HG03439 (cell line): ENCODE measurements around the gene TNXB.

Experiments used
- ATAC-seq: cut with Tn5 transposase; IDR thresholded peaks from one replicate; pipeline ENCODE4 v1.9.1; 2021; ENCODE audit warnings: mild to moderate bottlenecking, moderate library complexity; ENCODE audit not compliant: unreplicated experiment

Gene TNXB

DNA sequence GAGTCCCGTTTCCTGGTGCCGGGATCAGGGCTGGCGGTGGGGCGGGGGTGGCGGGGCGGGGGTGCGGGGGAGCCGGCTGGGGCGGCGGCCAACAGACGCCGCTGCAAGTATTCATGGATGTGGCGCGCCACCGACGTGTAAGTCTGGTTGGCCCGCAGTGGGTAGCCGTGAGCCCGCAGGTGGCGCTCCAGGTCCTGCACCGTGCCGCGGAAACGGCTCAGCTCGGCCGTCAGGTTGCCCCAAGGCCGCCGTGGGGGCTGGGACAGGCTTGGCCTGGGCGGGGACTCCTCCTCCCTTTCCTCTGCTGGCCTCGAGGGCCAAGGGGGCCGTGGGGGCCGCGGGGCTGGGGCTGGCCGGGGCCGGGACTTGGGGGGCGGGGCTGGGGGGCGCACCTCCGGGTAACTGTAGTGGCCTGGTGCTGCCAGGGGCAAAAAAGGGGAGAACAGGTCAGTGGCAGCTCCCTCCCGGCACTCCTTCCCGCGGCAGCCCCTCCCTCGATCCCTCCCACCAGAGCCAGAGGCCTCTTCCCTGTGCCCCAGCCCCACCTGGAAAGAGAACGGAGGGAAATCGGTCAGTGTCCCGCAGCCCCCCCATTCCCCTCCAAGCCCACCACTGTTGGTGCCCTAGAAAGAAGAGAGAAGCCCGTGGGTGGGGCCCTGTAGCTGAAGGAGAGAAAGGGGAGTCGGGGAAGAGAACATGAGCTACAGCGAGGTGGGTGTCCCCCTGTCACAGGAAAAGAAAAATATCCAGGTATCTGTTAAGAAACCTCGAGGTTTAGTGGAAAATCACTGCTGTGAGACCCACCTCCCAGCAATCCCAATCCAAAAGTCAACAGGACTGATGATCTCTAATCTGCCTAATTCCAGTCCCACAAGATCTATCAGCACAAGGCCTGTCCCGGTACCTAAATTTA lies 21.3 kb downstream of the TNXB start:
- no peak for ATAC-seq

DNA sequence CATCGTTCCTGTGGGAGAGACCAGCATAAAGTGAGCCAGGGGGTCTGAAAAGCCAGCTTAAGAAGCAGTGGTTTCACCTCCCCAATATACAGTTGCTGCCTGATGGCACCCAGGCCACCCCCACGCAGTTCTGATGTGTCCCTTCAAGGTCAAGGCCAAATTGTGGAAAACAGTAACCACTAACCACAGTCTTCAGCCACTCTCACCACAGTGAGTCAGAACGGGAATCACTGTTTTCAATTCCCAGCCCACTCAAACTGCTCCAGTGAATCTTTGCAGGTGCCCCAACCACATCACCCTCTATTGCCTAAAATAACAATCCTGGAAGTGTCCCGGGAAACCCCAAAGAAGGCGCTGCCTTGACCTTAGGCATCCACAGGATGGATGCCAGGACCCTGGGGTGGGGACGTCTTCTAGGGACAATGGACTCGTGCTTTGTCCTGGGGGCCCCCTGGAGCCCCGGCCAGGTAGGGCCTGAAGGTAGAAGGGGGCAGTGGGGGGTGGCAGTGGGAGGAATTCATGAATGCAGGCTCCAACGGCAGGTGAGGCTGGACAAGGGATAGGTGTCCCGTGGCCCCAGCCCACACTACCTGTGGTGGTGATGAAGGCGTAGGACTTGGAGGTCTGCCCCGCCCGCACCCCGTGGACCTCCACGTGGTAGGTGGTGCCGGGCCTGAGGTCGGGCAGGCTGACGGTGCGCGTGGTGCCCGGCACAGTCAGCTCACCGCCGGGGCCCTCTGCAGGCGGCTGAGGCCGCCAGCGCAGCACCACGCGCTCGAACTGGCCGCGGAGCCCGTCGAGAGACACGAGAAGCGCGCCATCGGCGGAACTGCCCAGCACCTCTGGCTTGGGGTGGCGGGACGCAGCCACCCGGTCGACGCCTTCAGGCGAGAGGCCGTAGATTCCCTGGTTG lies 22.2 kb downstream of the TNXB start:
- no peak for ATAC-seq

DNA sequence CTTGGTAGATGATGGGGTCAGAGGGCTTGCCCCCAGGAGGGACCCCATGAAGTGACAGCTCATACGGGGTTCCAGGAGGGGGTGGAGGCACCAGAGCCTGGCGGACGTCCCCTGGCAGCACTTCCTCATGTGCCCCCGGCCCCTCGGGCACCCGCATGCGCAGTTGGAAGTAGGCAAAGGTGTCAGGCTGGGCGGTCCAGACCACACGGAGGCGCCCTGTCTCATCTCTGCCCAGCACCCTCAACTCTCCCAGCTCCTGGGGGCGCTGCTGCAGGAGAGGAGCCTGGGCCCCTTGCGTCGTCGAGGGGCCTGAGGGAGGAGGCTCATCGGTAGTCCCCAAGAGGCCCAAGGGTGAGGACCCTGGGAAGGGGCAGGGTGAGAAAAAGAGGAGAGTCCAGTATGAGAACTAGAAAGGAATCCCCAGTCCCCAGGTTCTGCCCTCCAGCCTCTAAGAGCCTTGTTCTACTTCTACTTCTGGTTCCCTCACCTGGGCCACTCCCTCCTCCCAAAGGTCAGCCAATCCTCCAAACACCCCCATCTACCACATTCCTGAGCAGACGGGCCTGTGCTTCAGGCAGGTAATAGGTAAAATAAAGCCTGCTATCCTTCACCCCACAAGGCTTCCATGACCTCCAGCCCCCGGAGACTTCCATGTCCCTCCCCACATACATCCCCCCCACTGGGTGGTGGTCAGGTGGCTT lies 23.2 kb downstream of the TNXB start:
- no peak for ATAC-seq

DNA sequence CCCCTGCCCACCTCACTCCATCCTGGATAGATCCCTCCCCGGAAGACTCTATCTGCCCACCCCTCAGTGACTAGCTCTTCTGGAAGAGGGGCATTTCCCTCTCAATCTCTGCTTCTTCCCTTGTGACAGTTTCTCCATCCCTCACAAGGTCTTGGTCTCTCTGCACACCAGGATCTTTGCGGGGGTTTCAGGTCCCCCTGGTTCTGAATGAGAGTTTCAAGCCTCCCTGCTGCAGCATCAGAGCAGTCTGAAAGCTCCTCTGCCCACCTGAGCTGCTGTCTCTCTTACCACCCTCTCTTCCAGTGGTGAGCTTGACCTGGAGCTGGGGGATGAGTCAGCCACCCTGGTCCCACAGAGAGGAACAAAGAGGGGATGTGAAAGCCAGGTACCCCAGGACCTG lies 24.4 kb downstream of the TNXB start:
- no peak for ATAC-seq

DNA sequence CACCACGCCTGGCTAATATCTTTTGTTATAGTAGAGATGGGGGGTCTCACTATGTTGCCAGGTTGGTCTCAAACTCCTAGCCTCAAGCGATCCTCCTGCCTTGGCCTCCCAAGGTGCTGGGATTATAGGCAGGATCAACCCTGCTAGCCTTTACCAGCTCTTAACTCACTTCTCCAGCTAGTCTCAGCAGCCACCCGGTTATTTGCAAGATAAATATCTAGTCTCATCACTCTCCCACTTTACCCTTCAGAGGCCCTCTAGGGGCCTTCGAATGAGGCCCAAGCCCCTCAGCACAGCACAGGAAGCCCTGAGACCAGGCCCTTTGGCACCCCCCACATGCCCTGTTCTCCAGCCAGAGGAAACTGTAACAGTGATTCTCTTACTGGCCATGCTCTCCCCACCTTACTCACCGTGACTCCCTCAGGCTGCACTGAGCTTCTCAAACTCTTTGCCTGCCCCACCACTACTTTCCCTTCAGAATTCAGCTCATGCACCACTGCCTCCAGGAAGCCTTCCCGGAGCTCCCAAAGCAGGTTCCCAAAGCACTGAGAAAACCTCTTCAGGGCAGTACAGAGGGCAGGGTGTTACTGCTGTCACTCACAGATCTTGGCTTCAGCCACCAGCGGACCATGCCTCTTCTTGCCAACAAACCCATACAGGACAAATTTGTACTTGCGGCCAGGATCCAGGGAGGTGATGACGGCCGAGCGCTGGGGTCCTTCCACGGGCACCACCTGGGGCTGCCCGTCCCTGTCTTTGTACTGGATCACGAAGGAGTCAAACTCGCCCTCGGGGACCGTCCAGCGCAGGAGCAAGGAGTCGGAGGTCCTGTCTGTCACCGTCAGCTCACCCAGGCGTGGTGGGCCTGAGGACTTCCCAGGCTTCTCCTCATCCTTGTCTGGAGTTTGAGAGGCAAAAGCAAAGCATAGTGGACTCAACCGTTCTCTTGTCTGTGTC lies 25.0 kb downstream of the TNXB start:
- ATAC-seq, result no peak

DNA sequence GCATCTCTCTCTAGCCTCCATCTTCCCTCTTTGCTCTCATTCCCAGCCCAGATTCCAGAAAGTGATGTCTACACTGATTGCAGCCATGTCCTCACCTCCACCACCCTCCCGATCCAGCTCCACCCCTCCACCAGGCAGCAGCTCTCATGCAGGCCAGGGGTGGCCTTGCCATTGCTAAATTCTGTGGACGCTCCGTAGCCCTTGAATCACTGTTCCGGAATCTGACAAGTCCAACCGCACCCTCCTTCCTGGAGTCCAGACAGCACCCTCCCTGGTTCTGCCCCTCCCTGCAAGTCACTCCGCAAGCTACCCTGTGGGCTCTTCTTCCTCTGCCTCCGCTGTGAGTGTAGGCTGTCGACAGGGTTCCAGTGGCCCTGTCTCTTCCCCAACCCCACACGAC lies 26.2 kb downstream of the TNXB start:
- ATAC-seq, result no peak

DNA sequence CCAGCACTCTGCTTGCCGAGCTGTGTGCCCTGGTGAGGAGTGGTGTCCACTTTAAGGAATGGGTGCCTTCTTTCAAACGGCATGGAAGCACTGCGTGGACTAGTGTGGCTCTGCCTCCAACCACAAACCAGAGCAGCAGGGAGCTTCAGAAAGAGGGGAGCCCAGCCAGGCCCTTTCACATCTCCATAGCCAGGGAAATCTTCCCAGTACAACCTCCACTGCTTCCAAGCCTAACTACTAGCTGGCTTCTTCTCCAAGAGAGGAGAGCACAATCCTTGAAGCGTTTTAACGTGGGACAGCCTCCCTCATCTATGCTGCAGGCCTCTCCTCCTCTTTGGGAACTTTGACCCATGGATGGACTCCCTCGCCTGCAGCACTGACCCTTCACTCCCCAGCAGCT lies 26.7 kb downstream of the TNXB start:
- ATAC-seq, result no peak

DNA sequence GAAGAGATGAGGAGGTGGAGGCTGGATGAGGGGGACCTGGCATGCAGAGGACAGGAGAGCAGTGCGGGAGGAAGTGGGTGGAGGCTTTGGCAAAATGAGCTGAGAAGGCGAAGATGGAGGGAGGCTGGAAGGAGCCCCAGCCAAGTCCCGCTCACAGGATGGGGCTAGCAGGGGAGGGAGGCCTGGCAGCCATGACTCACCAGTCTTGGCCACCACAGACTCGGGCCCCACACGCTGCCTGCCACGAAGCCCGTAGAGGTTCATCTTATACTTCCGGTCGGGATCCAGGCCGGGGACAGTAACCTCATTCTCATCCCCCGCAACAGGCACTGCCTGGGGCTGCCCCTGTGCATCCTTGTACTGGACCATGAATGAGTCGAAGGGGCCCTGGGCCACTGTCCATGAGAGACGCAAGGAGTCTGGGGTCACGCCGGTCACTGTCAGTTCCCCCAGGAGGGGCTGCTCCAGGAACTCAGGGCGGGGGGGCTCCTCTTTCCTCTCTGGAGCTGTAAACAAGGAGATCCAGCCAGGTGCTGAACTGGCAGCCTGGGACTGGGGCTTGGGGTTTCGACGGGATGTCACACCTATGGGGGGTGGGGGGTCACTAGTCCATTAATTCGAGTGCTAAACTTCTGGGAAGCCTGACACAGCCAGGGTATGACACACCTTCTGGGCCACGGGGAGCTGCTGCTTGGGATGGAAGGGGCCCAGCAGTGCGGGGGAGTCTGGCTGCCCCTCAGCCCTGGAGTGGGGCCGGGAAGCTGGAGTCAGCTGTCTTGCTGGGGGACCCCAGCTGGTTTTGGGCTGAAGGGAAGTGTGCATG lies 27.8 kb downstream of the TNXB start:
- no peak for ATAC-seq

DNA sequence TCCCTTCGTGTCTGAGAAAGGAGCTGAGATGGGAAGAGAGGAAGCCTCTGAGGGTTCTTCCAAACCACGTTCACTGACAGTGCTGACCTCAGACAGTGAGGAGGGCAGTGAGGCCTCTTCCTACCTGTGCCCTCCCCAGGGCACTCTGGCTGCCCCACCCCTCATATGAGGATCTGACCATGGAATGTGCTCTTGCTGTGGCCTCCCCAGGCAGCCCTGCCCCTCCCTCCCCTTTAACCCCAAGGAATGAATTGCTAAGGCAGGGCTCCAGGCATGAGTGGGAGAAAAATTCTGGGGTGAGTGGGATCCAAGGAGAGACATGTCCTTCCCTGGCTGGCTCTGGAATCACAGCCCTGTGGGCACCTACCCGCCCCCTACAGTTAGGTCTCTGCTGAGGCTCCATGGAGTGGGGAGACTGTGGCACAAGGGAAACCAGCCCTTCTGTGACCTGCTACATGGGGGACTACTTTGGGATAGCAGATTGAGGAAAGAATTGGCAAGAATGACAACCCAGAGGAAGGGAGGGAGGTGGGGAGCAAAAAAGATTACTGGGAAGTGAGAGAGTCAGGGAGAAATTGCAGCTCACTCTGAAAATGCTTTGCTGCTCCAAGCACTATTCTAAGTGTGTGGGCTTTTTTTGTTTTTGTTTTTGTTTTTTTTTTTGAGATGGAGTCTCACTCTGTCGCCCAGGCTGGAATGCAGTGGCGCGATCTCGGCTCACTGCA lies 29.4 kb downstream of the TNXB start:
- ATAC-seq, result no peak

DNA sequence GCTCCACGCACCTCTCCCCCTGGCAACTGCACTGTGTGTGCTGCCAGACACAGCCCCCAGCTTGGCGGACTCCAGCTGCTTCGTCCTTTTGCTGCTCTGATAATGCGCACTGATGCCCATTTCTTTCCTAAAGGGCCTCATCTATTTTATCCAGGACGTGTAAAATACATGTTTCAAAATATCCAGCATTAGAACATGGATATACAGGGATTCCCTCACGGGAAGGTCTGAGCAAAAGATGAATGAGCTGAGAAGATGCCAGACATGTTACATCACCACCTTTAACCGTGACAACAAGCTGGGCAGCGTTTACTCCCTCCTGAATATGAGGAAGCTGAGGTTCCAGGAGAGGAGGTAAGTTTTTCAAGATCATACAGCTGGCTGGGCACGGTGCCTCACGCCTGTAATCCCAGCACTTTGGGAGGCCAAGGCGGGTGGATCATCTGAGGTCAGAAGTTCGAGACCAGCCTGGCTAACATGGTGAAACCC lies 32.8 kb downstream of the TNXB start:
- no peak for ATAC-seq

DNA sequence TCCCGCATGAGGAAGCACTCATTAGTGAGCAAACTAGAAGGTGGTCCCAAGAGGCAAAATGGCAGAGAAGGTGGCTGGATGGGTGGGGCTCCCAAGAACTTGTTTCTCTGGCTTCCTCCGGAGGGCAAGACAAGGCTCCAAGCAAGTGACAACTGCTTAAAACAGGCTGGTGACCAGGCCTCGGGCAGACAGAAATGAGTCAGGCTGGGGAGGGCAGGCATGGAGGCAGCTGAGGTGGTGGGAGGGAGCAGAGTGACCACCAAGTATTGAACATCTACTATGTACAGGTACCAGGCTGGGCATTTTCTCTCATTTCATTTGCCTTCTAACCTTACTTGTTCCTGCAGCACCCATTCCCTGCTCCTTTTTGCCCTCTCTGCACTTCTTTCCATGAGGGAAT lies 33.4 kb downstream of the TNXB start:
- no peak for ATAC-seq

DNA sequence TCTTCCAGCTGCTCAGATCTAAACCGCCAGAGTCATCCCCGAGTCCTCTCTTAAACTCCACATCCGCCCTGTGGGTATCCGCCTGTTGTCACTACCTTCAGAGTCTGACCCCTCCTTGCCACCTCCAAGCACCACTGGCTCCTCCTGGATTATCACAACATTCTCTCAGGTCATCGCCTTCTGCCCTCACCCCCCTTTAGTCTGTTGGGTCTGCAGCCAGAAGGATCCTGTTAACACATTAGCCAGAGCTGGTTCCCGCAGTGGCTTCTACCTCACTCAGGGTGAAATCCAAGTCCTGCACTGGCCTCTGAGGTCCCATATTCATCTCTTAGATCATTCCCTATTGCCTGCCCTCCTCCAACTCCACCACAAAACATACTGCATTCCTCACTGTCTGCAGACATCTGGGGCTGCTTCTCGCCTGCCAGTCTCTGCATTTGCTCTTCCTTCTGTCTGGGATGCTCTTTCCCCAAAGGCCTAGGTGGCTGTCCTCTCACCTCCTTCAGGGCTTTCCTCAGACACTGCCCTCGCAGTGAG lies 34.1 kb downstream of the TNXB start:
- ATAC-seq, result no peak

DNA sequence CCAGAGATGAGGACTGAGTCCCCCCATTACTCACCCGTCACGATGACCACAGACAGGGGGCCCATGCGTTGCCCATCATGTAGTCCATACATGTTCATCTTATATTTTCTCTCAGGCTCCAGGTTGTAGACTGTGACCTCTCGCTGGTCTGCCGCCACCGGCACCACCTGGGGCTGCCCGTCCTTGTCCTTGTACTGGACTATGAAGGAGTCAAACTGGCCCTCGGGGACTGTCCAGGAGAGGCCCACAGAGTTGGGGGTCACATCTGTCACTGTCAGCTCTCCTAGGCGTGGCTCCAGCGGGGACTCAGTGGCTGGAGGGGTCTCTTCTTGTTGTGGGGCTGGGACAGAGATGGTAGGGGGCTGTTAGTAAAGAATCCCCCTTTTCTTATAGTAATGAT lies 35.5 kb downstream of the TNXB start:
- ATAC-seq, result no peak

DNA sequence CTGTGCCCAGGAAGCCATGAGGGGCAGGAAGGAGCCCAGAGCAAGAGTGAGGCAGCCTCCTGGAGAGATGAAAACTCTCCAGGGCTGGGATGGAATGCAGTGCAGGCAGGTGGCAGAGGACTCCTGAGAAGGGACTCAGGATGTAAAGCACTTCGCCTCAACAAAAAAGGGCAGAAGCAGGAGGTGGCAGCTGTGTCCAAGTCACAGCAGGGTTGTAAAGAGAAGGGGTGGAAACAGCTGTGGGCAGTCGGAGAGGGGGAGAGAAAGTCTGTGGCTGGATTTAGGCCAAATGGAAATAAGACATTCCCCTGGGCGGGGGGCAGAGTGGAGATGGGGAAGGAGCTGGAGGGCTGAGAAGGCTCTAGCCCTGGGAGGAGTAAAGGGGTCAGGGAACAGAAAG lies 36.0 kb downstream of the TNXB start:
- ATAC-seq, result no peak

DNA sequence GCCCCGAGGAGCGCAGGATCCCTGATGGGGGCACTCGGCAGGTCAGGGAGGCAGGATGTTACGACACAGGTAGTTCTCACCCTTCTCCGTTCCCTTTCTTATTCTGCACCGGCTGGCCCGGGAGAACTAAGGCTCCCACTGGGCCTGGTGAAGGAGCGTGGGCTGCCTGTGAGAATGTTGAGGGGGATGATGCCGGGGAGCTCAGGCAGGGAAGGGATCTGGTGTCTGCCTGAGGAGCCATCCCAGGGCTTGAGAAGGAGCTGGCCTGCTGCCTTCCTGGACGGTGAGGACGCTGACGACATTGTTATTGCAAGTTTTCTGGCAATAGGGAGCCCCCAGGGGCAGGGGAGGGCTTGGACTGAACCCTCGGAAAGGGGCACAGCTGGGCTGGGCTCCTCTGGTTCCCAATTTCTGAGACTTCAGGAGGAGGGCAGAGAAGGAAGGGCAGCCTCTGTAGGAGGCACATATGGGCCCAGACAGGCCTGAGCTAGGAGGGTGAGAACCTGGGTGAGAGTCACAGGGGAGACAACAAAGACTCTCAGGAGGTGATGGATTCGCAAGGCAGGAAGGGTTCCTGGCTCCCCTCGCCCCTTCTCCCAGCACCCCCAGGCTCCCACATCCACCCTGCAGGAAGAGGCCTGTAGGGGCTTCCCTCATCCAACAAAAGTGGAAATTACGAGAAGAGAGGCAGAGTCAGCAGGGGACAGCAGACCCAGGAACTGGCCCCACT lies 38.2 kb downstream of the TNXB start:
- no peak for ATAC-seq

DNA sequence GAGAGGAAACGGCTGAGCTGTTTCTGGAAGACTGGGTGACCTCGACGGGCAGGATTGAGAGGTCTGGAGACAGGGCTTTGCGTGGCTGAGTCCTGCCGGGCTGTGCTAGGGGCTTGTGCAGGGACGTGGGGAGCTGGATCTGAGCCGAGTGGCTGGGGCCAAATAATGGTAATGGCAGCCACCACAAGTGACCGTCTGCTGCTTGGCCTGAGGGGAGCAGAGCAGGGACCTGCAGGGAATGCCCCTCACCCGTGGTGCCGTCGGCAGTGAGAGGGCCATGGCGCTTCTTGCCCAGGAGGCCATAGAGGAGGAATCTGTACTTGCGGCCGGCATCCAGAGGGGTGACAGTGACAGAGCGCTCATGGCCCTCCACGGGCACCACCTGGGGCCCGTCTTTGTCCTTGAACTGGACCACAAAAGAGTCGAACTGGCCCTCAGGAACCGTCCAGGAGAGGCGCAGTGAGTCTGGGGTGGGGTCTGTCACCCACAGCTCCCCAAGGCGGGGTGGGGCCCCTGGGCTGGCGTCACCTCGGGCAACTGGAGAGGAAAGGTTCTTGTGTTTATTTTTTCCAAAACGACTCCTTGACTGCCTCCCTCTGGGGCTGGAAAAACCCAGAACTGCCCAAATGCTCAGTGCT lies 39.1 kb downstream of the TNXB start:
- ATAC-seq, result no peak

DNA sequence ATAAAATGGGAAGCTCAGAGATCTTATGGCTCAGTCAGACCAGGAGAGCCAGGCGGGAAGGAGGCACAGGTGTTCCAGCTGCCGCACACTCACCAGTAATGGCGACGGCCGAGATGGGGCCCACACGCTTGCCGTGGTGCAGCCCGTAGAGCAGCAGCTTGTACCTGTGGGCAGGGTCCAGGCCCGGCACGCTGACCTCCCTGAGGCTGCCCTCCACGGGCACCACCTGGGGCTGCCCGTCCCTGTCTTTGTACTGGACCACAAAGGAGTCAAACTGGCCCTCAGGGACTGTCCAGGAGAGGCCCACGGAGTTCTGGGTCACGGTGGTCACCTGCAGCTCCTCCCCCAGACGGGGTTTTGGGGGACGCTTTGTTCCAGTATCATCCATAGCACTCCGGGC lies 39.7 kb downstream of the TNXB start:
- ATAC-seq, result no peak
